Mucosa of descending colon (tissue), 3 donors: Measurements from ENCODE around the gene CXXC4. TPM values are rescaled to one million over a fixed set of nuclear protein-coding genes. Genes with fewer than 3 reads are reported as not detected.
A peak's percentile ranks its signal among the peaks of the same experiment; 100 is the strongest.

Source experiments
- ATAC-seq: fragments of 200-7000 bp; cut with Tn5 transposase; one replicate; pipeline ENCODE4 v1.9.1; 2020; ENCODE audit warnings: mild to moderate bottlenecking, moderate library complexity
- DNase-seq, 3 donors: peaks; one replicate each; pipeline ENCODE4 v3.0.0-alpha.2; 2020
- H3K36me3 ChIP-seq: fragments of 200-600 bp; one replicate; pipeline ENCODE4 v1.8.0; 2021; ENCODE audit warnings: low read depth, mild to moderate bottlenecking
- H3K4me1 ChIP-seq: fragments of 200-600 bp; one replicate; pipeline ENCODE4 v1.8.0; 2021; ENCODE audit warnings: low read depth, mild to moderate bottlenecking
- H3K4me3 ChIP-seq: fragments of 200-600 bp; one replicate; pipeline ENCODE4 v1.8.0; 2021; ENCODE audit warnings: mild to moderate bottlenecking
- H3K9me3 ChIP-seq: fragments of 200-600 bp; one replicate; pipeline ENCODE4 v1.8.0; 2021; ENCODE audit warnings: mild to moderate bottlenecking
- intact Hi-C, 2 donors: fragments of 100-400 bp; cut with DNase I in 1 of 2; cut with micrococcal nuclease in 1 of 2; formaldehyde crosslinking; loops; one replicate each; pipeline versions ENCODE4 v1.11.0 to v1.11.1; 2022; cut with DNase I, micrococcal nuclease
- total RNA-seq, 3 donors: library from RNA; stranded (reverse); fragmentation: NEBNext Ultra II Directional in 2 of 3; extraction: Animal tissue kit (Norgen Biotek cat#: 25700) in 2 of 3; gene quantifications; one replicate each; pipeline versions ENCODE4 v1.2.1 to v1.2.4, GENCODE V29; 2021 to 2023
- TF ChIP-seq, protein P1 (sequence below): fragments of 200-600 bp; IDR thresholded peaks from one replicate; pipeline ENCODE4 v1.8.0; 2022; ENCODE audit warnings: antibody characterized with exemption, mild to moderate bottlenecking
- donor health status: DM: no; HTN: no; CAD: no; lungs with moderate emphysema.
- donor health status: DM: no; HTN: no; CAD: no.
- donor health status: DM: no; HTN: yes; CAD: no.

Gene CXXC4
- total RNA-seq, 3 donors from 2014 or later, result 0.96 to 4.2 (median 1.7) TPM

DNA sequence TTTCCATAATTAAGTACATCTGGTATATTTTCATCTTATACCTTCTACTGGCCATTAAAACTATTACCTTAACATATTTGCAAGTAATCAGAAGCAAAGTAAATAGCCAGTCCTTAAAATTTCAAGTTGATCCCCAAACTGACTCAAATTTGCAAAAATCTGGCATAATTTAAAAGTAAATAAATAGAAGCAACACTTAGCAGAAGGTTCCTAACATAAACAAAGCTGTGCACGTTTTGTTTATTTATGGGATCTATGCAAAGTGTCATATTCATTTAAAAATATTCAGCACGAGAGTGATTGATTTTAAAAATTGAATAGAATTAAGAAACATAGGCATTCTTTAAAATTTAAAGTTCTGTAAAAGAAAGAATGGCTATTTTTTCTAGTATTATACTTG, 9.8 kb upstream of the CXXC4 start:
- ATAC-seq (no peak), DNase-seq (no peak)
- no peaks in the 10 kb centered on the region for H3K36me3 ChIP-seq
- H3K4me1 ChIP-seq, result no peaks in the 10 kb centered on the region
- TF ChIP-seq, protein P1, sequence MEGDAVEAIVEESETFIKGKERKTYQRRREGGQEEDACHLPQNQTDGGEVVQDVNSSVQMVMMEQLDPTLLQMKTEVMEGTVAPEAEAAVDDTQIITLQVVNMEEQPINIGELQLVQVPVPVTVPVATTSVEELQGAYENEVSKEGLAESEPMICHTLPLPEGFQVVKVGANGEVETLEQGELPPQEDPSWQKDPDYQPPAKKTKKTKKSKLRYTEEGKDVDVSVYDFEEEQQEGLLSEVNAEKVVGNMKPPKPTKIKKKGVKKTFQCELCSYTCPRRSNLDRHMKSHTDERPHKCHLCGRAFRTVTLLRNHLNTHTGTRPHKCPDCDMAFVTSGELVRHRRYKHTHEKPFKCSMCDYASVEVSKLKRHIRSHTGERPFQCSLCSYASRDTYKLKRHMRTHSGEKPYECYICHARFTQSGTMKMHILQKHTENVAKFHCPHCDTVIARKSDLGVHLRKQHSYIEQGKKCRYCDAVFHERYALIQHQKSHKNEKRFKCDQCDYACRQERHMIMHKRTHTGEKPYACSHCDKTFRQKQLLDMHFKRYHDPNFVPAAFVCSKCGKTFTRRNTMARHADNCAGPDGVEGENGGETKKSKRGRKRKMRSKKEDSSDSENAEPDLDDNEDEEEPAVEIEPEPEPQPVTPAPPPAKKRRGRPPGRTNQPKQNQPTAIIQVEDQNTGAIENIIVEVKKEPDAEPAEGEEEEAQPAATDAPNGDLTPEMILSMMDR, result no peak
- no peak overlapping the region for H3K4me3 ChIP-seq
- intact Hi-C loops, result no loop called here
- no peaks in the 10 kb centered on the region for H3K9me3 ChIP-seq

DNA sequence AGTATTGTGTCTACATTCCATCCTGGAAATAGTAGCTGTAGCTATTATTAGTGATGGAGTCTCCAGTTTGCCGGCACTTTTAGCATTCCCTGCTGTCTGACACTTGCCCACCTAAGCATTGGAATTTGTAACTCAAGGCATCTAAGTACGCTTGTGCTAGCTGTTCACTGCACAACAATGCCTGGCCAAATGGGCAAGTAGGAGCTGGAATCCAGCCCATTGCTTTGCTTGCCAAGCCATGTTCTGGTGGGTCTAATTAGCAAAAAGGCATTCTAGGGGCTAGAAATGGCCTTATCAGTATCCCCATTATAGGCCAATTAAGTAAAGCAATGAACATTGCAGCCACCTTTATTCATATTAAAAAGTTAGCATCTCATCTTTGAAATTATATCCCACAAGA, 7.8 kb upstream of the CXXC4 start:
- TF ChIP-seq, protein P1, result no peak
- intact Hi-C loops, result no loop called here
- no peak for DNase-seq
- Histone ChIP-seq H3K36me3 (no peaks in the 10 kb centered on the region), H3K4me1 (no peaks in the 10 kb centered on the region), H3K9me3 (no peaks in the 10 kb centered on the region), H3K4me3 (no peak overlapping the region)
- ATAC-seq, result no peak

DNA sequence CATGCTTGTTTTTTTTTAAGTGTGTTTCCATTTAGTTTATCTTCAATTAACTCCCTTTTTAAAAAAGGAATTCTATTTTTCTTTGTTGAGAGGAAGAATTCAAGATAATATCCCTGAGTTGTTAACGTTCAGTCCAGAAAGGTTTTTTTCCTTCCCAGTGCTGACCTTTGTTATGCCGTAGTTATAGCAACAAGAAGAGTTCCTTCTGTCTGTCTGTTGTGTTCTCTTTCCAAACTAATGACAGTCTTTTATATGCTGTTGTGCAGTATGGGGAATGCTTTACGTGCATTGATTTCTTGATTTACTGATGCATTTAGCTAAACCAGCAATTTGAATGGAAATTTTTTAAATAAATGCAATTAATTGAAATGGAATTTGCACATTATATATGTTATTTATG, 6.6 kb upstream of the CXXC4 start:
- no peak for DNase-seq
- H3K9me3 ChIP-seq, result no peaks in the 10 kb centered on the region
- H3K4me3 ChIP-seq, result no peak overlapping the region
- peak; percentile 90 for ATAC-seq
- no peaks in the 10 kb centered on the region for H3K36me3 ChIP-seq
- intact Hi-C loops, result no loop called here
- TF ChIP-seq, protein P1, result no peak
- H3K4me1 ChIP-seq, result no peaks in the 10 kb centered on the region

DNA sequence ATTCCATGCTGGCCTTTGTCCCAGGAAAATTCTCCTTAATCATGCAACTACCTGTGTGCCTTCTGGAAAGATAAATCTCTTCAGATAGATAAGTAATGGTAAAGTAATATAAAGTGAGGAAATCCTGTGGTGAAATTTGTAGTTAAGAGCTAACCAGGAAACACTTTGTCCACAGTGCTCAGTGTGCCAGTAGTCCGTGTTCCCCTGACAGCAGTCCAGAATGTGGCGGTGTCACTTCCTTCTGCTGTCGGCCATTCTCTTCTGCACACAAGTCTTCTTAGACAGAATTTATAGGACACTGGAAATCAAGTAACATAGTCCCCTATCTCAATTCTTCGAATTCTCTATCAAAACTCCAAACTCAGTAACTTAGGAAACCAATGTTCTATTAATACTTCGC, 5.7 kb upstream of the CXXC4 start:
- peak in 2 of 3 donors; percentile 35 to 38 for DNase-seq
- Histone ChIP-seq H3K9me3 (no peaks in the 10 kb centered on the region), H3K4me1 (no peaks in the 10 kb centered on the region), H3K36me3 (no peaks in the 10 kb centered on the region), H3K4me3 (no peak overlapping the region)
- intact Hi-C loops, result no loop called here
- TF ChIP-seq, protein P1, result no peak
- peak; percentile 96 for ATAC-seq

DNA sequence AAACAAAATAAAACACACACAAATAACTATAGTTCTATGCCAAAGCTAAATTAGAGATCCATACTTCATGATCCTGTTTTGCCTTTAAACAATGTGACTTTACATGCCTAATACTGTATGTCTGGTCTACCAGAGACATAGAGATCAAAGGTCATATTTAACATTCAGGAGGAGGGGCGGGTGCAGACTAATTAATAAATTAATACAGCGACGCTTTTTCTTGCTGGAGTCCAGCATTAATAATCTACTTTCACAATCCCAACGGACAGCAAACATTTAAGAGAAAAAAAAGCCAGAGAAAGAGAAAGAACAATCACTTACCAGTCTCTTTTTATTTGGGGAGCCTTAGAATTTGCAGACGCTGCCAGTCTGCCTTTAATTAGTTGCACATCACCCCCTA, 509 bp downstream of the CXXC4 start:
- DNase-seq (no peak), ATAC-seq (no peak)
- intact Hi-C loops, result no loop called here
- Histone ChIP-seq H3K36me3 (no peaks in the 10 kb centered on the region), H3K4me3 (no peak overlapping the region), H3K9me3 (no peaks in the 10 kb centered on the region), H3K4me1 (no peaks in the 10 kb centered on the region)
- TF ChIP-seq, protein P1, result no peak
